Effector memory CD4-positive, alpha-beta T cell (primary cell): Measurements from ENCODE around the gene TNFSF8.

ENCODE experiments used
- DNase-seq, 3 donors: peaks; one replicate each; pipeline ENCODE4 v3.0.0-alpha.2; 2020
- H3K27ac ChIP-seq: 2 replicates; pipeline ENCODE4 v1.7.0; 2013; ENCODE audit warnings: mild to moderate bottlenecking, low read length, moderate library complexity; ENCODE audit not compliant: insufficient read depth, poor library complexity, severe bottlenecking
- H3K27me3 ChIP-seq: replicated peaks from 2 replicates; pipeline ENCODE4 v1.7.0; 2013; ENCODE audit warnings: mild to moderate bottlenecking, low read length; ENCODE audit not compliant: insufficient read depth, control insufficient read depth, poor library complexity, severe bottlenecking
- H3K36me3 ChIP-seq: 2 replicates; pipeline ENCODE4 v1.7.0; 2013; ENCODE audit warnings: mild to moderate bottlenecking, low read length, moderate library complexity; ENCODE audit not compliant: control insufficient read depth, insufficient read depth
- H3K4me1 ChIP-seq: 2 replicates; pipeline ENCODE4 v1.7.0; 2013; ENCODE audit warnings: low read length, mild to moderate bottlenecking; ENCODE audit not compliant: control insufficient read depth, insufficient read depth, poor library complexity, severe bottlenecking
- H3K4me3 ChIP-seq: 2 replicates; pipeline ENCODE4 v1.7.0; 2013; ENCODE audit warnings: low read length, low read depth, mild to moderate bottlenecking; ENCODE audit not compliant: insufficient read depth, poor library complexity, severe bottlenecking
- H3K9me3 ChIP-seq: 2 replicates; pipeline ENCODE4 v1.7.0; 2013; ENCODE audit warnings: mild to moderate bottlenecking, low read length, moderate library complexity; ENCODE audit not compliant: control insufficient read depth
- total RNA-seq, 3 donors: gene quantifications; one replicate each; lab custom pipeline; 2026; lab: John Stamatoyannopoulos, UW

The TNFSF8 gene
- total RNA-seq, result 55.6 to 80.7 (median 65.0) reads per million in 3 donors

GRCh38 chr9:114930056-114930812, at the start of gene TNFSF8:
TSS of gene TNFSF8 (minus strand) at chr9:114930591. CDS start at chr9:114930303, 288 bp downstream.
- Histone ChIP-seq H3K27me3 (no peaks in the 10 kb centered on the region), H3K27ac (peak within 1 kb of the TSS; percentile 80), H3K9me3 (no peaks in the 10 kb centered on the region), H3K4me3 (peak within 1 kb of the TSS; percentile 70), H3K4me1 (peaks cover 11% of the 10 kb centered on the region), H3K36me3 (no peaks in the 10 kb centered on the region)
- DNase-seq, result peak; percentile 39 to 70 (median 58)

- Histone ChIP-seq H3K9me3 (no peaks in the 10 kb centered on the region), H3K4me1 (peaks cover 4% of the 10 kb centered on the region), H3K4me3 (no peak overlapping the region), H3K36me3 (no peaks in the 10 kb centered on the region), H3K27ac (no peak overlapping the region), H3K27me3 (no peaks in the 10 kb centered on the region)
- DNase-seq, result no peak
These were observed 42.8 kb upstream of the TNFSF8 start for GRCh38 chr9:114973216-114973615.

- Histone ChIP-seq H3K27me3 (no peaks in the 10 kb centered on the region), H3K9me3 (no peaks in the 10 kb centered on the region), H3K4me3 (no peak overlapping the region), H3K4me1 (peaks cover 4% of the 10 kb centered on the region), H3K36me3 (no peaks in the 10 kb centered on the region), H3K27ac (no peak overlapping the region)
- DNase-seq, result no peak
These were observed 42.2 kb upstream of the TNFSF8 start for GRCh38 chr9:114972510-114973136.

- Histone ChIP-seq H3K27me3 (no peaks in the 10 kb centered on the region), H3K27ac (no peak overlapping the region), H3K36me3 (no peaks in the 10 kb centered on the region), H3K4me3 (no peak overlapping the region), H3K4me1 (peaks cover 4% of the 10 kb centered on the region), H3K9me3 (no peaks in the 10 kb centered on the region)
- no peak for DNase-seq
These were observed 38.9 kb upstream of the TNFSF8 start for GRCh38 chr9:114969269-114969668.

- no peaks in the 10 kb centered on the region for H3K36me3 ChIP-seq
- H3K4me1 ChIP-seq, result peaks cover 4% of the 10 kb centered on the region
- no peak for DNase-seq
- H3K4me3 ChIP-seq, result no peak overlapping the region
- H3K27ac ChIP-seq, result no peak overlapping the region
- H3K9me3 ChIP-seq, result no peaks in the 10 kb centered on the region
- no peaks in the 10 kb centered on the region for H3K27me3 ChIP-seq
These were observed 38.3 kb upstream of the TNFSF8 start for GRCh38 chr9:114968671-114969070.

- no peaks in the 10 kb centered on the region for H3K36me3 ChIP-seq
- H3K4me3 ChIP-seq, result no peak overlapping the region
- no peaks in the 10 kb centered on the region for H3K27me3 ChIP-seq
- H3K9me3 ChIP-seq, result no peaks in the 10 kb centered on the region
- no peak overlapping the region for H3K27ac ChIP-seq
- H3K4me1 ChIP-seq, result peaks cover 4% of the 10 kb centered on the region
- no peak for DNase-seq
These were observed 35.2 kb upstream of the TNFSF8 start for GRCh38 chr9:114965564-114965963.

GRCh38 chr9:114962809-114963208, 32.4 kb upstream of the TNFSF8 start:
- H3K4me3 ChIP-seq, result no peak overlapping the region
- H3K27me3 ChIP-seq, result no peaks in the 10 kb centered on the region
- H3K36me3 ChIP-seq, result no peaks in the 10 kb centered on the region
- no peak for DNase-seq
- no peaks in the 10 kb centered on the region for H3K9me3 ChIP-seq
- H3K27ac ChIP-seq, result no peak overlapping the region
- peaks cover 8% of the 10 kb centered on the region for H3K4me1 ChIP-seq

- Histone ChIP-seq H3K27me3 (no peaks in the 10 kb centered on the region), H3K36me3 (no peaks in the 10 kb centered on the region), H3K9me3 (no peaks in the 10 kb centered on the region), H3K27ac (no peak overlapping the region), H3K4me3 (no peak overlapping the region), H3K4me1 (peaks cover 11% of the 10 kb centered on the region)
- DNase-seq, result no peak
These were observed 29.9 kb upstream of the TNFSF8 start for GRCh38 chr9:114960276-114960675.

GRCh38 chr9:114958844-114959235, 28.4 kb upstream of the TNFSF8 start:
- no peak overlapping the region for H3K4me3 ChIP-seq
- H3K36me3 ChIP-seq, result no peaks in the 10 kb centered on the region
- no peaks in the 10 kb centered on the region for H3K27me3 ChIP-seq
- no peaks in the 10 kb centered on the region for H3K9me3 ChIP-seq
- H3K4me1 ChIP-seq, result peaks cover 11% of the 10 kb centered on the region
- DNase-seq, result no peak
- no peak overlapping the region for H3K27ac ChIP-seq
